NCI-H510A treated with DMSO at 0.1 percent for 48 hours (cell line): ENCODE measurements around the gene MAPKAPK3.
"Not testable (repeated sequence)": the region's sequence is repeated elsewhere in the genome, so short reads cannot be mapped to it uniquely, and the experiment has no call there.

ENCODE experiments used
- DNase-seq: peaks from one replicate; lab custom pipeline; 2025; lab: John Stamatoyannopoulos, UW

MAPKAPK3 gene

GRCh38 chr3:50656417-50657195, 39.7 kb downstream of the MAPKAPK3 start:
- no peak for DNase-seq

GRCh38 chr3:50657407-50657806, 40.5 kb downstream of the MAPKAPK3 start:
- DNase-seq, result no peak

- DNase-seq, result no peak
These were observed 40.9 kb downstream of the MAPKAPK3 start for GRCh38 chr3:50657816-50658215.

GRCh38 chr3:50658416-50658815, 41.5 kb downstream of the MAPKAPK3 start:
- no peak for DNase-seq

- DNase-seq, result no peak
These were observed 41.9 kb downstream of the MAPKAPK3 start for GRCh38 chr3:50658831-50659230.

GRCh38 chr3:50660386-50660785, 43.4 kb downstream of the MAPKAPK3 start:
- DNase-seq, result no peak

GRCh38 chr3:50661321-50661837, 44.4 kb downstream of the MAPKAPK3 start:
- no peak for DNase-seq

GRCh38 chr3:50662408-50662807, 45.5 kb downstream of the MAPKAPK3 start:
- DNase-seq, result no peak

GRCh38 chr3:50665081-50665840, 48.3 kb downstream of the MAPKAPK3 start:
- DNase-seq, result no peak

- DNase-seq, result not testable (repeated sequence)
These were observed 48.8 kb downstream of the MAPKAPK3 start for GRCh38 chr3:50665841-50666115.

GRCh38 chr3:50666837-50667236, 49.9 kb downstream of the MAPKAPK3 start:
- no peak for DNase-seq

GRCh38 chr3:50671331-50671730, 54.4 kb downstream of the MAPKAPK3 start:
- DNase-seq, result peak; percentile 86

- DNase-seq, result no peak
These were observed 55.7 kb downstream of the MAPKAPK3 start for GRCh38 chr3:50672656-50673055.

- no peak for DNase-seq
These were observed 57.0 kb downstream of the MAPKAPK3 start for GRCh38 chr3:50673931-50674330.

- DNase-seq, result peak; percentile 22
These were observed 57.6 kb downstream of the MAPKAPK3 start, which contains the start of gene DOCK3 for GRCh38 chr3:50674349-50675178. Gene DOCK3, plus strand, starts transcription at chr3:50674927. Its CDS starts 337 bp downstream, at chr3:50675264.

- DNase-seq, result no peak
These were observed 58.5 kb downstream of the MAPKAPK3 start for GRCh38 chr3:50675179-50676030.

GRCh38 chr3:50676031-50676705, 59.2 kb downstream of the MAPKAPK3 start:
- no peak for DNase-seq

- DNase-seq, result no peak
These were observed 70.3 kb downstream of the MAPKAPK3 start for GRCh38 chr3:50687127-50687751.

- DNase-seq, result no peak
These were observed 71.0 kb downstream of the MAPKAPK3 start for GRCh38 chr3:50687916-50688315.

GRCh38 chr3:50688602-50689001, 71.7 kb downstream of the MAPKAPK3 start:
- DNase-seq, result not testable (repeated sequence)
